GM19395 (cell line): Measurements from ENCODE around the gene SERTAD1.
A peak's percentile ranks its signal among the peaks of the same experiment; 100 is the strongest.

Source experiments
- ATAC-seq: cut with Tn5 transposase; IDR thresholded peaks from one replicate; pipeline ENCODE4 v1.9.1; 2021; ENCODE audit warnings: mild to moderate bottlenecking, moderate library complexity; ENCODE audit not compliant: unreplicated experiment

SERTAD1 gene

DNA sequence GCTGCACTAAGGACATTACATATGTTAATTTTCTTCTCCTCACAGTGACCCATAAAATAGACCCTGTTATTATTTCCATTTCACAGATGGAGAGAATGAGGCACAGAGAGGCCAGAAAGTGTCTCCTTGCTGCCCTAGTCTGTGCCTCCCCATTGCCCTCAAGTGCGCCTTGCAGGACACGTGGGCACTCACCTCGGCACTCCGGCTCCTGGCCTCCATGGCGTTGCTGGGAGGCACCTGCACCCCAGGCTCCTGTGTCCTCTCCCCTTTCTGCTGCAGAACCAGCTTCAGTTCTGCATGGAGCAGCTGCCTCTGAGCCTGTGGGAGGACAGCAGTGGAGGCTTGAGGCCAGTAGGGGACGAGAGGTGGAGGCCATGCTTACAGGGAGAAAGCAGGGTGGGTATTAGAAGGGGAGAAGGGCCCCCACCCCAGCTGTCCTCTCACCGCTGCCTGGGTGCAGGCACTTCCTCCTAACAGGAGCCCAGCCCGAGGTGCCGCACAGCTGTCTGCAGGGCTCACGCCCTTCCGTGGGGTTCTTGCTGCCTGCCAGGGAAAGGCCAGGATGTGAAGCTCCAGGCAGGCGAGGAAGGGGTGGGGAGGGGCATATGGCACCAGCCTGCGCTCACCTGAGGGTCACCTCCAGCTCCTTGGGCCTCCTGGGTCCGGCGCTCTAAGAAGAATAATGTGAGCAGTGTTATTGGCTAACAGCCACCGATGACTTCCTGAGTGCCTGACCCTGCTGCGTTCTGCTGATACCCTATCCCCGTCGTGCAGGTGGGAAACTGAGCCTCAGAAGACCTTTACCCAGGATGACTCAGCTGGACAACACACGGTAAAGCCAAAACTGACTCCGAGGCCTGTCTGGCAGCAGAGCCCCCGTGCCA lies 17.8 kb downstream of the SERTAD1 start:
- ATAC-seq, result no peak

DNA sequence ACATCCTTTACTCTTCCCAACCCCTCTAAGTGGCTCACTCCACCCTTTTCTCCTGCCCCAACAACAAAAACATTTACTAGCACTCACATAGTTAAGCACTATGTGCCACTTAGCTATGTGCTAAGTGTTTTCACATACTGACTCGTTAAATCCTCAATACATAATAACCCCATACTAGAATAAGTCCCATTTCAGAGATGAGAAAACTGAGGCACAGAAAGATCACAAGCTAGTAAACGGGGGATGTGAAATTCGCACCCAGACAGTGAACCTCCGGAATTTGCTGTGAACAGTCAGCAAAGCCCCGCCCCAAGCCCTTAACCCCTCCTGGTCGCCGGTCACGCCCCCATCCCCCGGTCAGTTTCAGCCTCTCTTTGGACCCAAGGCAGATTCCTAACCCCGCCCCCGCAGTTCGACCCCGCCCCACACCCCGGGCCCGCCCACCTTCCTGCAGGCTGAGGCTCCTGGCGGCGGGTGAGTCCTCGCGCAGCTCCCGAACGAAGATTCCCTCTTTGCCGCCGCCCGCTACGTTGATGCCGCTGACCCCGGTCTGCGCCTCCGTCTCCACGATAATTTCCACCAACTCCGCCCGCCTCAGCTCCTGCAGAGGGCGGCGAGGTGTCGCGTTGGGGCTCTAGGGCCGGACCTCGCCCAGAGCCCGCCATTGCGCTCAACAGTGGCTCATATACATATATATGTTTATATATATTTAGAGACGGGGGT lies 22.4 kb downstream of the SERTAD1 start:
- ATAC-seq, result peak; percentile 63

DNA sequence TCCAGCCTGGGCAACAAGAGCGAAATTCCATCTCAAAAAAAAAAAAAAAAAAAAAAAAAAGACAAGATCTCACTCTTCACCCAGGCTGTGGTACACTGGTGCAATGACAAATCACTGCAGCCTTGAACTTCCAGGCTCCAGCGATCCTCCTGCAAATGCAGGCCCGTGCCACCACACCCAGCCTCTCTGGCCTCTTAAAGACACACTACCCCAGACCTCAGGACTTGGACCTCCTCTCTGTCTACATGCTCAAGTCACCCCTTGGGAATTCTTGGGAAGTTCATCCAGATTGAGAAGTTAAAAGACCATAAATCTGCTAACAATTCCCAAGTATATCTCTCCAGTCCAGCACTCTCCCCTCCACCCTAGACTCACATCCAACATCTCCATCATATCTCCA lies 25.2 kb downstream of the SERTAD1 start:
- no peak for ATAC-seq

DNA sequence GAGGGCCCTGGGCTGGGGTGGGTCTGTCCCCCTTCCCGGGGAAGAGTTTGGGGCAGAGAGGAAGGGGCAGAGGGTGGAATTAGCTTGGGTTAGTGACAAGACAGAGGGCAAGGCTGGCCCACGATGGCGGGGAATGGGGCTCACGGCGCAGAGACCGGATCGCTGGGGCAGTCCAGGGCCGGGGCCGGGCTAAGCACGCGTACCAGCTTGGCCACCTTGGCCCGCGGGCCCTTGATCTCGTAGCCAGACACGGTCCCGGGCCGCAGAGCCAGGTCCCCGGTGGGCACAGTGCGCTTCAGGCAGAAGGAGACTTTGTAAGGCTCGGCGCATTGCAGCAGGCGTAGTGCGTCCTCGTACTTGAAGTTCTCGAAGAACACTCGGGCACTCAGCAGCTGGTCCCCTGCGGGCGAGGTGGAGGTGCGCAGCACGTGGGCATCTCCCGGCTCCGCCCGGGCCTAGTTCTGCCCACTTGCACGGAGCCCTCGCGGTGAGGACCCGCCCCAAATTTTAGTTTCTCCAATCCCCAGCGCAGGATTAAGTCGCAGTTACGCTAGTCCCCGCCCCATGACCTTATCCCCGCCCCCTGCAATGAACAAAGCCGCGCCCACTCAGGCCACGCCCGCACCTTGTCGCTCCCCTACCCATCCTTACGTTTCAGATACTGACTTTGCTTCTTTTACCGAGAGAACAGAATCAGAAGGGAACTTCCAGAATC lies 27.2 kb downstream of the SERTAD1 start:
- ATAC-seq, result no peak

DNA sequence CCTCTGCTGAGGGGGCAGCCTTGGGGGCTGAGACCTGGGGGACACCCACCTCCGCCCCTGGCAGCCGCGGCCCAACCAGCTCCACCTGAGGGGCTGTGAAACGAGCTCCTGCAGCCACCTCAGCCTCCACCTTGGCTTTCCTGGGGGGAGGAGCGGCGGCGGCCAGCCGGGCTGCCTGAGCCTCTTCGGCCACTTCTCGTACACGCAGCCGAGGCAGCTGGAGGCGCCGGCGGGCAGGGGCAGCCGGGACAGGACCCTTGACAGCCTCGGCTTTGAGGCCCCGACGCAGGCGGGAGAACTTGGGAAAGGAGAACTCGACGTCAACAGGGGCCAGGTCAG lies 28.3 kb downstream of the SERTAD1 start:
- no peak for ATAC-seq

DNA sequence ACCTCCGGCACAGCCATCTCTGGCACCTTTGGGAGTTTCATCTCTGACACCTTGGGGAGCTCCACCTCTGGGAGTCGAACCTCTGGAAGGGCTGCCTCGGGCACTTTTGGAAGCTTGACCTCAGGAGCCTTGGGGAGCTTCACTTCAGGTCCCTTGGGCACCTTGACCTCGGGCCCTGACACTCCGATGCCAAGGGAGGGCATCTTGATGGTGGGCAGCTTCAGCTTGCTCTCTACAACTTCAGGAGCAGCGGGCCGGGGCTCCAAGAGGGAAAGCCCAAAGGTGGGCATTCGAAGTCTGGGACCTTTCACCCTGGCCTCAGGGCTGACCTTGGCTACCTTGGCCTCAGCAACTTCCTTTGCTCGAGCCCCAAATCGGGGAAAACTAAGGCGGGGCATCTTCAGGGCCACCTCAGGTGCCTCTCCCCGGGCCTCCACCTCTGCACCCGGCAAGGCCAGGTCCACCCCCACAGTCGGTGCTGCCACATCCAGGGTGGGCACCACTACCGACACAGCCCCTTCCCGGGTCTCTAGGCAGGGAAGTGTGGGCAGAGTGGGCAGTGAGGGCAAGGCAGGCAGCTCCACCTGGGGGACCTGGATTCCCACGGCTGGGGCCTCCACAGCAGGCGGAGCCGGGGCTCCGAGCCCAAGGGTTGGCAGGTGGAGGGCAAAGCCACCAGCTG lies 28.8 kb downstream of the SERTAD1 start:
- no peak for ATAC-seq

DNA sequence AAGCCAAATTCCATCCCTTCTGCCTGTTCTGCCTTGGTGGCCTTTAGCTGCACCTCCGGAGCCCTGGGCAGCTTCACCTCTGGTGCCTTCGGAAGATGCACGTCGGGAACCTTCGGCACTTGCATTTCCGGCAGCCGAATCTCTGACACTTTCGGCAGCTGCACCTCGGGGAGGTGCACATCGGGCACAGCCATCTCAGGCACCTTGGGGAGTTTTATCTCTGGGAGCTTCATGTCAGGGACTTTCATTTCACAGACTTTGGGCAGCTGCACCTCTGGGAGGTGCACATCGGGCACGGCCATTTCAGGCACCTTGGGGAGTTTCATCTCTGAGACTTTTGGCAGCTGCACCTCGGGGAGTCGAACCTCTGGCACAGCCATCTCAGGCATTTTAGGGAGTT lies 29.8 kb downstream of the SERTAD1 start:
- ATAC-seq, result no peak

DNA sequence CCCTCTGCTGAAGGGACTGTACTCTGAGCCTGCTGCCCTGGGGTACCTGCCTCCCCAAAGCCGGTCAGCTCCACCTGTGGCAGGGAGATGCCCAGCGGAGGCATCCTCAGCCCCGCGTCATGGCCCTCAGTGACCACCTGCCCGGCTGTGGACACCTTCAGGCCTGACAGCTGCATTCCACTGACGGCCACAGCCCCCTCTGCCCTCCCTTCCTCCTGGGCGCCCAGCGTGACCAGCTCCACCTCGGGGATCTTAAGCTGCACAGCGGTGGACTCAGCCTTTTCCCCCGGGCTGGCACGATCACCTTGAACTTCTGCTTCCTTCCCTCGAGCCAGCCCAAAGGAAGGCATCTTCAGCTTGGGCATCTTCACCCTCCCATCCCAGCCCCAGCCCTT lies 31.0 kb downstream of the SERTAD1 start:
- no peak for ATAC-seq

DNA sequence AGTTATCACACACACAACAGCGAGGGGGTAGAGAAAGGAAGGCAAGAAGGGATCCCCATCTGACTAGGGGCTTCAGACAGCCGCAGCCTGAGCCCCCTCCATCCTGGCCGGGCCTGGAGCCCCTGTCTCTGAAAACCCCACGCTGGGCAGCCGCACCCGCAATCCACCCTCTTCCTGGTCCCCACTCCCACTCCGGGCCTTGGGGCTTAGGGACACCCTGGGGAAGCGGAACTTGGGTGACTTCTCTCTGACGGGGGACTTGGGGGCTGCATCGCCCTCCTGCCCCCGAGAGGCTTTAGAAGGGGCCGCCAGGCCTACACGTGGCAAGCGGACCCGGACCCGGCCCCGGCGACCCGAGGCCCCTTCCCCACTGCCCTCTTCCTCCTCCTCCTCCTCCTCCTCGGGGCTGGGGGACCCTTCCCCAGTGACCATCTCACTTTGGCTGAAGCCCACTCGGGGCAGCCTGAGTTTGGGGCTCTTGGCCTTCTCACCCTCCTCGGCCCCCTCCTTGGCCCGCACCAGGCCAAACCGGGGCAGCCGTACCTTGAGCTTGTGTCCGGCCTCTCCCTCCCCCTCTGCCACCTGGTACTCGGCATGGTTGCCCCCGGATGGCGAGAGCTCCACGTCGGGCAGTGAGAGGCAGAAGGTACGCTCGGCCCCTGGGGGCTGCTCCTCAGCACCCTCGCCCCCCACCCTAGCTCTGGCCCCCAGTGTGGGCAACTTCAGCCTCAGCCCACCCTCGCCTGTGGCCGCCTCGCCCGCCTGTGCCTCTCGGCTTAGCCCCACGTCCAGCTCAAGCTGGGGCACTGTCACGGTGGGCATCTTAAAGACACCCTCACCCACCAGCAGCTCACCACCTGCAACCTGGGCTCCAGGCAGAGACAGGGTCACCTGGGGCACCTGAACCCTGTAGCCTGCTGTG lies 31.6 kb downstream of the SERTAD1 start:
- no peak for ATAC-seq

DNA sequence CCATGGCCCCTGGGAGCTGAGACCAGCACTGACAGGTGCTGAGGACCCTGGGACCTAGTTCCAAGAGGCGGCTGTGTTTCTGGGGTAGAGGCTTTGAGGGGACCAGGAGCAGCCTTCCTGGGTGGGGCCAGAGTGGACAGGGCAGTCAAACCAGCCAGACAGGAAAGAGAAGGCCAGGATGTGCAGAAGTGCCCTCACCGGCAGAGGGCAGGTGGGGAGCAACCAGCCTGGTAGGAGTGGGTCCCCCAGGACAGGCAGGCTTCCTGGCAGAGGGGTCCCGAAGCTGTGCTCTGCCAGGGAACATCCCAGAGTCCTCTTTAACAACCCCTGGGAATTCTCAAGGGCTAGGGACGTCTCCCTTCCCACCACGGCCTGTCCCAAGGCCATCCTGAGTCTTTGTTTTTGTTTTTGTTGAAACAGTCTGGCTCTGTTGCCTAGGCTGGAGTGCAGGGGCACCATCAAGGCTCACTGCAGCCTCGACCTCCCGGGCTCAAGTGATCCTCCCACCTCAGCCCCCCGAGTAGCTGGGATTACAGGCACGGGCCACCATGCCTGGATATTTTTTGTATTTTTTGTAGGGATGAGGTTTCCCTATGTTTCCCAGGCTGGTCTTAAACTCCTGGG lies 32.8 kb downstream of the SERTAD1 start:
- ATAC-seq, result no peak

DNA sequence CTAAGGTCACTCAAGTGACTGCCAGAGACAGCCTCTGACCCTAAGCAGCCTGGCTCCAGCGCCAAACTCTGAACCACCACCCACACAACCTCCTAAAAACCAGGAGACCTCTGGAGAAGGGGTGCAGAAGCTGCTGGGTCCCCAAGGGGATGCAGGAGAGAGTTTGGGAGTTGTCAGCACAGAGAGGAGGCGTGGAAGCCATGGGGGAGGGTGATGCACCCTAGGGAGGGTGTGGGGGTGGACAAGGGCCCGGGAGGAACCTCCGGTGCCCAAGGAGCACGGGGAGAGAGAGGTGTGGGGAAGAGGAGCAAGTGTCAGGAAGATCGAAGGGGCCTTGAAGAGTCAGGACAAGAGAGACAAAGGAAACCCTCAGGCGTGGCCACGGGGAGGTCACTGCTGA lies 33.7 kb downstream of the SERTAD1 start:
- no peak for ATAC-seq

DNA sequence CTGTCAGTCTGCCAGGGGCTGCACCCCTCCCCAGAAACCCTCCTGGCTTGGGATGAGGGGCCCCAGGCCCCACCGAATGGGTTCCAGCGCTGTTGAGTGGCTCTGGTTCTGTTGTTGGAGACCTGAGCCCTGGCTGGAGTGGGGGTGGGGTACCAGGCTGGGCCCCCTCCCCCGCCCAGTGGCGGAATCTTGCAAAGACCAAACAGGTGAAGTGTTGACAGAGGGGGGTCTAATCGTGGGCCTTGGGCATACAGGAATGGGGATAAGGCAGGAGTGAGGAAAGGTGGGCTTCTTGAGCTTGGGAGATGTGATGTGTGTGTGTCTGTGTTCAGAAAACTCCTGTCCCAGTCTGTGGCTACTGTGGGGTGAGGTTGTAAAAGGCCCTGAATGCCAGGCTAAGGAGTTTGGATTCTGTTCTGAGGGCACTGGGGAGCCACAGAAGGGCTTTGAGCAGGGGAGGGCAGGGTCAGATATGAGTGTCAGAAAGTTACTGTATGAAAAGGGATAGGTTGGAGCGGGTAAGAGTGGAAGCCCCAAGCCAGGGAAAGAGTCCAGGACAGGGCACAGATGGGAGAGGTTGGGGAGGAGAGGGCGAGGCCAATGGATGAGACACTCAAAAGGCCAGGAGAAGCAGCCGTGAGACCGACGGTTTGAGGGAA lies 35.6 kb downstream of the SERTAD1 start, which contains the start of gene HIPK4:
Gene HIPK4, minus strand, starts transcription at position 98 of the 659 bp plus-strand sequence. CDS start 279 bp downstream, outside the sequence.
- ATAC-seq, result no peak

DNA sequence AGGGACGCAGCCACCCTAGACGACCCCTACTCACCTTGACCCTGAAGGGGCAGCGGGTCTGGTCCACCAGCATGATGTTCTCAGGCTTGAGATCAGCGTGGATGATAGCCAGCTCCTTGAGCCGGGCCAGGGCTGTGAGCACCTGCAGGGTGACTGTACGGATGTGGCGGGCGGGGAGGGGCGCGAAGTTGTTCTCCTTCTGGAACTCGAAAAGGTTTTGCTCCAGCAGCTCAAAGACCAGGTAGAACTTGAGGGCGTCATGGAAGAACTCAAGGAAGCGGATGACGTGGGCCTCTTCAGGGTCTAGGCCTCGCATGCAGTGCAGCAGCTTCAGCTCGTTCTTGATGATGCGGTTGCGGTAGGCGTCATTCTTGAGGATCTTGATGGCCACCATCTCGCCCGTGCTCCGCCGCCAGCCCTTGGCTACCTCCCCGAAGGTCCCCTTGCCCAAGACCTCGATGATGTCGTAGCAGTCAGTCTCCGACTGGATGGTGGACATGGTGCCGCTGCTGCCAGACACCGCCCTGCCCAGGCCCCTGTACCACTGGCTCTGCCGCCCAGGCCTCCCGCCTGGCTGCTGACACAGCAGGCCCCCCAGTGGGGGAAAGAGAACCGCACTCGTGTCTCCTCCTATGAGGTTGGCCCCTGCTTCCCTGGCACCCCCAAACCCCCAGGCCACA lies 36.2 kb downstream of the SERTAD1 start:
- no peak for ATAC-seq

DNA sequence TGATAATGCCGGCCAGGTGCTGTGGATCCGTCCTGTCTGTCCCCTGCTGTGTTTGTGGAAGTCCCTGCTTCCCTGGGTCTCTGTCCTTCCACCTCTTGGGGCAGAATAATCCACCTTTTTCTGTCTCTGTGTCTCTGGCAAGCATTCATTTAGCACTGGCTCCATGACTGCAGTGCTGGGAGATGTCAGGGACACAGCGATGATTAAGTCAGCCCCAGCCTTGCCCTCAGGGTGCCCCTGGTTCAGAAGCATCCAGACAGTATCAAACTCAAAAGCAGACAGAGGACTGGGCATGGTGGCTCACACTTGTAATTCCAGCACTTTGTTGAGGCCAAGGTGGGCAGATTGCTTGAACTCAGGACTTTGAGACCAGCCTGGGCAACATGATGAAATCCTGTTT lies 37.3 kb downstream of the SERTAD1 start:
- no peak for ATAC-seq

DNA sequence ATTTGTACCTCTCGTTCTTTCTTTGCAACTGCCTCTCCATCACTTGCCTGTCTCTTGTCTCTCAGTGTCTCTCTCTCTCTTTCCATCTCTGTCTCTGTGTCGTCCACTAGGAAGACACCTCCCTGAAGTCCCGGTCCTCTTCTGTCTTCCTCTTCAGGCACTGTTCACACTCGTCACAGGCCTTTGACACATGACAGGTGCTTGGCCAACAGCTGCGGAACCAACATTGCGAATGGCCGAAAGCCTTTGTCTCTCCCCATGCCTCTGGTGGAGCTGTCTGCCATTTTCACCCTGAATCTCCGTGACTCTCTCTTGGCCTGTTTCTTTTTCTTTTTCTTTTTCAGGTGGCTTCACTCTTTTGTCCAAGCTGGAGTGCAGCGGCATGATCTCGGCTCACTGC lies 38.6 kb downstream of the SERTAD1 start:
- ATAC-seq, result no peak

DNA sequence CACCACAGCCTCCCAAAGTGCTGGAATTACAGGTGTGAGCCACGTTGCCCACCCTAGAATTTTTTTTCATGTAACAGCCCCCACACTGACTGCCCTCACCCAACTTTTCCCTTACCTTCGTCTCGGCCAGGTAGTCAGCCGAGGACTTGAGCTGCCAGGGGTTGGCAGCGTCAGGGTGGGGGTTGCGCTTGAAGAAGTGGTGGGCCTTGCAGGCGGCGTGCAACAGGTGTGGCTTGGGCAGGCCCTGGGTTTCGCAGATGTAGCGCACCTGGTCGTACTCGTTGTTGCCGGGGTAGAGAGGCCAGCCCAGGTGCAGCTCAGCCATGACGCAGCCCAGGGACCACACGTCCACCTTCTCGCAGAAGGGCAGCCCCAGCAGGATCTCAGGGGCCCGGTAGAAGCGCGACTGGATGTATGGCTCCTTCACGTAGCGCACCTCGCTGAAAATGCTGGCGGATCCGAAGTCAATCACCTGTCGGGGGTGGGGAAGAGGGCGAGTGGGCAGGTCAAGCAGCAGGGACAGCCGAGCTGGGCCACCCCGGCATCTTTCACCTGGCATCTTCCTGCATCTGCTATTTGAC lies 42.0 kb downstream of the SERTAD1 start:
- ATAC-seq, result no peak

DNA sequence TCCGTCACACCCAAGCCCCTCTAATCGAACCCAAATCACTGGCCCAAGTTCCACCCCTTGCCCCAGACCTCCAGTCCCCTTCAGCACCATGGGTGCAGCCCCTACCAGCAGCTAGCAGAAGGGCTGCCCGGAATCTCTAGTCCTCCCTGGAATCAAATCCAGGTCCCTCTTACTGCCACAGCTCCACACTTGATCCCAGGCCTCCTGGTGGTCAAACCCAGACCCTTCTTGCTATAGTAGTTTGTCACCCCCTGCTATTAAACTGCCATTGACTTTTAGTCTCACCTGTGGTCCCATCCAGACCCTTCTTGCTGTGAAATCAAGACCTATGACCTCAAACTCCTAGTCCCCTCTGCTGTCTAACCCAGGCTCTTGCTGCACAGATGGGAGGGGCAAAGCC lies 44.5 kb downstream of the SERTAD1 start:
- ATAC-seq, result no peak
